ENCODE data around the gene MSI1.

Gene MSI1

DNA sequence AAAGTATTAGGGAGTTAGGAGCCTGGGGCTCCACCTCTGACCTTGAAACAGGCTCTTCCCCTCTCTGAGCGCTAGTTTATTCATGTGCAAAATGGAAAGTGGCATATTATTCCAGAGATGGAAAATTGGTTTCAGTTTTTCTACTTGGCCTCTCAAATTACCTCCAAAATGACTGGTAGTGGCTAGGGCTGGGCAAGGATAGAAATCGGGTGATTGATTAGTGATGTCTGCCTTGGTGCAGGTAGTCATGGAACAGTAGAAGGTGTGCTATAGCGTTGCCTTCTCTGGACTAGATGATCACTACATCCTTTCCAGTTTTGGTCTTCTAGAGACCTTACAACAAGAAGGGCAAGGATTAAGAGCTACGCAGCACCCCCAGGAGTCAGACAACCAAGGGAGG, 8.6 kb upstream of the MSI1 start:
- H3K4me1 ChIP-seq (ENCODE audit: control insufficient read depth, insufficient read depth, low read length) = peaks cover 15% of the 10 kb centered on the region
- H3K36me3 ChIP-seq (ENCODE audit: control insufficient read depth, insufficient read depth, low read length) = no peaks in the 10 kb centered on the region
- no peaks in the 10 kb centered on the region for H3K27me3 ChIP-seq (ENCODE audit: control insufficient read depth, insufficient read depth, low read length, poor library complexity, severe bottlenecking)
- no peaks in the 10 kb centered on the region for H3K9me3 ChIP-seq (ENCODE audit: control insufficient read depth, low read length)
- 85 to 91% methylated on average over 3 to 4 of the region's 4 CpGs for WGBS, 2 experiments
- no peak overlapping the region for H3K4me3 ChIP-seq (ENCODE audit: insufficient read depth, low read depth, low read length)
- no peak overlapping the region for H3K27ac ChIP-seq (ENCODE audit: insufficient read depth, low read depth, low read length, poor library complexity, severe bottlenecking)

DNA sequence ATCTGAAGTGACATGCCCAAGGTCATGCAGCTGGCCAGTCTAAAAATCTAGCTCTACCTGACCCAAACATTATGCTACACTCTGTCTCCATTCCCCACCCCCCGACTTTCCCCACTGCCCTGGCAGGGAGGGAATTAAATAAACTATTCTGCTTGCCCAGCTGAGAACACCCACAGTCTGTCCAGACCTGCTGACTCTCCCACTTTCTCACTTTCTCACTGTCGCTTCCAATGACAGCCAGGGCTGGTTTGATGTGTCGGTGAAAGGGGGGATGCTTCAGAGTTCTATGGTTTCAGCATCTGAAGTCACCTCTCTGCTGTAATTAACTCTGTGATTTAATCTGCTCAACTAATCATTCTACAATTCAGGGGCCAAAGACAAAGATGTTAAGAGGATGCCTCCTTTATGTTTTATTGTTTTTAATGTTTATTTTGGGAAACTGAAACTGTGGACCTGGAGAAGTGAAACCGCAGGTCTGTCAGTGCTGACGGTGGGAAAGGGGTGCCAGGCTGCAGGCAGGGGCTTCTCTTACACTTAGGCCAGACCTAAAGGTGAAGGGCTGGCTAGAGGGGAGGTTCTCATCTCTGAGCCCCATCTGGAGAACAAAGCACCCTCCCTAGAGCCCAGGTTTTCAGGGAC, 8.1 kb upstream of the MSI1 start:
- H3K4me3 ChIP-seq (ENCODE audit: insufficient read depth, low read depth, low read length) = no peak overlapping the region
- WGBS, 2 experiments = 67 to 79% methylated on average over 4 to 5 of the region's 5 CpGs
- no peaks in the 10 kb centered on the region for H3K9me3 ChIP-seq (ENCODE audit: control insufficient read depth, low read length)
- H3K4me1 ChIP-seq (ENCODE audit: control insufficient read depth, insufficient read depth, low read length) = peaks cover 15% of the 10 kb centered on the region
- no peak overlapping the region for H3K27ac ChIP-seq (ENCODE audit: insufficient read depth, low read depth, low read length, poor library complexity, severe bottlenecking)
- no peaks in the 10 kb centered on the region for H3K36me3 ChIP-seq (ENCODE audit: control insufficient read depth, insufficient read depth, low read length)
- H3K27me3 ChIP-seq (ENCODE audit: control insufficient read depth, insufficient read depth, low read length, poor library complexity, severe bottlenecking) = no peaks in the 10 kb centered on the region

DNA sequence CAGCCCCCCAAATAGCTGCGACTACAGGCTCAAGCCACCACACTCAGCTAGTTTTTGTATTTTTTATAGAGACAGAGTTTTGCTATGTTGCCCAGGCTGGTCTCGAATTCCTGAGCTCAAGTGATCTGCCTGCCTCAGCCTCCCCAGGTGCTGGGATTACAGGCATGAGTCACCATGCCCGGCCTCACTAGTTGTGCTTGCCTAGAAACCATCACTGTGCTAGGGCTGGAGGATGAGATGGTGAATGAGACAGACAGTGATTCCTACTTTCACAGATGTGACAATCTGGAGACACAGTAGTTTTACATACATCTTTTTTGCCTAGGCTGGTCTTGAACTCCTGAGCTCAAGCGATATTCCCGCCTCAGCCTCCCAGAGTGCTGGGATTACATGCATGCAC, 7.5 kb upstream of the MSI1 start:
- Histone ChIP-seq H3K4me3 (ENCODE audit: insufficient read depth, low read depth, low read length) (no peak overlapping the region), H3K9me3 (ENCODE audit: control insufficient read depth, low read length) (no peaks in the 10 kb centered on the region), H3K4me1 (ENCODE audit: control insufficient read depth, insufficient read depth, low read length) (peaks cover 15% of the 10 kb centered on the region), H3K27me3 (ENCODE audit: control insufficient read depth, insufficient read depth, low read length, poor library complexity, severe bottlenecking) (no peaks in the 10 kb centered on the region), H3K27ac (ENCODE audit: insufficient read depth, low read depth, low read length, poor library complexity, severe bottlenecking) (no peak overlapping the region), H3K36me3 (ENCODE audit: control insufficient read depth, insufficient read depth, low read length) (no peaks in the 10 kb centered on the region)
- WGBS, 2 experiments = 79 to 88% methylated on average over 5 of the region's 5 CpGs

DNA sequence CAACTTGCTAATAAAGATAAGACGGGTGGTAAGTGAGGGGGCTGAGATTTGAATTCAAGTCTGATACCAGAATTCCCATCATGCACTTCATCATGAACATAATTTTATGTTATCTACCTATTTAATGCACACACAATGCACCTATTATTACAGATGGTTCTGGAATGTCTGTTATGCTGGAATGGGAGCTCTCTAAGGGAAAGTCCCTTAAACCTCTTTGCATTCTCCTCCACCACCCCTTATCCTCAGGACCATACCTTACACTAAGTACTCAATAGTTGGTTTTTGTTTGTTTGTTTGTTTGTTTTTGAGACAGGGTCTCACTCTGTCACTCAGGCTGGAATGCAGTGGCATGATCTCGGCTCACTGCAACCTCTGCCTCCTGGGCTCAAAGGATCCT, 7.0 kb upstream of the MSI1 start:
- WGBS, 2 experiments = 74 to 77% methylated on average over 2 of the region's 2 CpGs
- H3K36me3 ChIP-seq (ENCODE audit: control insufficient read depth, insufficient read depth, low read length) = no peaks in the 10 kb centered on the region
- H3K27ac ChIP-seq (ENCODE audit: insufficient read depth, low read depth, low read length, poor library complexity, severe bottlenecking) = no peak overlapping the region
- no peaks in the 10 kb centered on the region for H3K9me3 ChIP-seq (ENCODE audit: control insufficient read depth, low read length)
- H3K4me3 ChIP-seq (ENCODE audit: insufficient read depth, low read depth, low read length) = no peak overlapping the region
- no peaks in the 10 kb centered on the region for H3K27me3 ChIP-seq (ENCODE audit: control insufficient read depth, insufficient read depth, low read length, poor library complexity, severe bottlenecking)
- peaks cover 16% of the 10 kb centered on the region for H3K4me1 ChIP-seq (ENCODE audit: control insufficient read depth, insufficient read depth, low read length)

DNA sequence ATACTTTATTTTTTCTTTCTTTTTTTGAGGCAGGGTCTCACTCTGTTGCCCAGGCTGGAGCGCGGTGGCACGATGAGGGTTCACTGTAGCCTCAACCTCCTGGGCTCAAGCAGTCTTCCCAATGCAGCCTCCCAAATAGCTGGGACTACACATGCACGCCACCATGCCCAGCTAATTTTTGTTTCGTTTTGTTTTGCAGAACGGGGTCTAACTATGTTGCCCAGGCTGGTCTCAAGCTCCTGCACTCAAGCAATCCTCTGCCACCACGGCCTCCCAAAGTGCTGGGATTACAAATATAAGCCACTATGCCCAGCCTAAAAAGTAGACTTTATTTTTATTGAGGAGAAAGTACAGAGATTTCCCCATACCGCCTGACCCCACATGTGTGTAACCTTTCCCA, 4.7 kb upstream of the MSI1 start:
- H3K27me3 ChIP-seq (ENCODE audit: control insufficient read depth, insufficient read depth, low read length, poor library complexity, severe bottlenecking) = no peaks in the 10 kb centered on the region
- H3K9me3 ChIP-seq (ENCODE audit: control insufficient read depth, low read length) = no peaks in the 10 kb centered on the region
- WGBS, 2 experiments = 92 to 94% methylated on average over 8 of the region's 8 CpGs
- H3K4me1 ChIP-seq (ENCODE audit: control insufficient read depth, insufficient read depth, low read length) = peaks cover 27% of the 10 kb centered on the region
- H3K27ac ChIP-seq (ENCODE audit: insufficient read depth, low read depth, low read length, poor library complexity, severe bottlenecking) = no peak overlapping the region
- no peak overlapping the region for H3K4me3 ChIP-seq (ENCODE audit: insufficient read depth, low read depth, low read length)
- H3K36me3 ChIP-seq (ENCODE audit: control insufficient read depth, insufficient read depth, low read length) = no peaks in the 10 kb centered on the region

DNA sequence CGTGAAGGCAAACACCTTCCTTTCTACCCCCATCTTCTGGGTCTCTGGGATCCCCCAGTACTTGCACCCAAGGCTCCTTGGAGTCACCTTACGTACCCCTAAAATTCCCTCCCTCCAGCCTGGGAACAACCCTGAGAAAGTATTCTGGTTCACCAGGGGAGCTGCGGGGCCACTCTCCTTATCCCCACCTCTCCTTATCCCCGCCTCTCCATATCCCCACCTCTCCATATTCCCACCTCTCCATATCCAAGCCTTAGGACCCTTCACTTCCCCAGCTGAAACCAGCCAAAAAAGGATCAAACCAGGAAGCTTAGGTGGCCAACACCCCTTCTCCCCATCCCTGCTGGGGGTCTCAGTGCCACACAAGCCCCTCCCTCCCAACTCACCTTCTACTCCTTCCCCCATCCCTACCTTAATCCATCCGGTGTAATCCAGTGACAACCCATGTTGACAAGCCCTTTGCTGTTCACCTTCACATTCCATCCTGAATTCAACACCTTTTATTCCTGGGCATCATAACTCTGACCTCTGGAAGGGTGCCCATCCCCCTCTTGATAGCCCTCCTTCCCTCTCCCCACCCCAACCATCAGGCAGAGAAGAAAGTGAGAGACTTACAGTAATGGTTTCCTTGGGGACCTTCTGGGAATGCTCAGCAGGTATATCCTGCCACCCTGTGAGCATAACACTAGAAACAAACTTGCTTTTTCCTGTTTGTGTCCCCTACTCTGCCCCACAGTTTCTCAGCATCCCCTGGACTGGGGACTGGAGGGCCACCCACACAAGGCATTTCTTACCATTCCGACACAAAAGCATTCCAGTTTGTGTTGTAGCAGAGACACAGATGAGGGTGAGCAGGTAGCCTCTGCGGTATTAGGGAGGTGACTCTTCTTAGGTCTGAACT, 1.6 kb upstream of the MSI1 start:
- Histone ChIP-seq H3K4me3 (ENCODE audit: insufficient read depth, low read depth, low read length) (peak overlapping the region; percentile 68), H3K27ac (ENCODE audit: insufficient read depth, low read depth, low read length, poor library complexity, severe bottlenecking) (no peak overlapping the region), H3K36me3 (ENCODE audit: control insufficient read depth, insufficient read depth, low read length) (no peaks in the 10 kb centered on the region), H3K4me1 (ENCODE audit: control insufficient read depth, insufficient read depth, low read length) (peaks cover 26% of the 10 kb centered on the region), H3K9me3 (ENCODE audit: control insufficient read depth, low read length) (no peaks in the 10 kb centered on the region), H3K27me3 (ENCODE audit: control insufficient read depth, insufficient read depth, low read length, poor library complexity, severe bottlenecking) (no peaks in the 10 kb centered on the region)
- WGBS, 2 experiments = 41 to 46% methylated on average over 7 of the region's 7 CpGs

DNA sequence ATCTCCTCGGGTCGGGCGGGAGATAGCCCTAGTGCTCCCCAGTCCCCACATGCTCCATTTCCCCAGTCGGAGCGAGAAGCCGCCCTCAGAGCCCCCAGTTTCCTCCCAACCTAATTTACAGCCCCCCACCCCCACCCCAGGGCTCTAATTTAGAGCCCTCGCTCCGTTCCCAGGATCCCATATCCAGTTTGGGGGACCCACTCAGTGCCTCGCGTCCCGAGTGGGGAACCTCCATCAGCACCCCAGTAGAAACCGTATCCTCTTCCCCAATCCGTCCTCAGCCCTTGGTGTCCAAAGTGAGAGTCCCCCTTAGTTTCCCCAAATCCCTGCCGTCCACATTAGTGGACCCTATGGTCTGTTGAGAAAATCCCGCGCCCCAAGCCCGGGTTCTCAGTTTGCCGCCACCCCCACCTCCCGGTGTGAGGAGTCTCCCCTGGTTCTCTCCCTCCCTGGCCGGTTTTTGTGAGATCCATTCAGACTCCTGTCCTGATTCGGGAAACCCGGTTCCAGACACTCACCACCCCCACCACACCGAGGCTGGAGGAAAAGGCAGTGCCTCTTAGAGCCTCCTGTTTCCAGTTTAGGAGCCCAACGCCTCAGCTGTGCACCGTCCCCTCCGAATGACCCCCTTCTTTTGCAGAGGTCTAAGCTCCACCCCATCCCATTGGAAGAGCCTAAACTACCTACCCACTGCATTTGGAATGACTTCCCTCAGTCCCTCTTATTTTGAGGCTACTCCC, 809 bp upstream of the MSI1 start:
- Histone ChIP-seq H3K4me1 (ENCODE audit: control insufficient read depth, insufficient read depth, low read length) (peaks cover 26% of the 10 kb centered on the region), H3K27me3 (ENCODE audit: control insufficient read depth, insufficient read depth, low read length, poor library complexity, severe bottlenecking) (no peaks in the 10 kb centered on the region), H3K9me3 (ENCODE audit: control insufficient read depth, low read length) (no peaks in the 10 kb centered on the region), H3K36me3 (ENCODE audit: control insufficient read depth, insufficient read depth, low read length) (no peaks in the 10 kb centered on the region), H3K4me3 (ENCODE audit: insufficient read depth, low read depth, low read length) (peak overlapping the region; percentile 68), H3K27ac (ENCODE audit: insufficient read depth, low read depth, low read length, poor library complexity, severe bottlenecking) (no peak overlapping the region)
- 1% methylated on average over 26 of the region's 26 CpGs for WGBS, 2 experiments

DNA sequence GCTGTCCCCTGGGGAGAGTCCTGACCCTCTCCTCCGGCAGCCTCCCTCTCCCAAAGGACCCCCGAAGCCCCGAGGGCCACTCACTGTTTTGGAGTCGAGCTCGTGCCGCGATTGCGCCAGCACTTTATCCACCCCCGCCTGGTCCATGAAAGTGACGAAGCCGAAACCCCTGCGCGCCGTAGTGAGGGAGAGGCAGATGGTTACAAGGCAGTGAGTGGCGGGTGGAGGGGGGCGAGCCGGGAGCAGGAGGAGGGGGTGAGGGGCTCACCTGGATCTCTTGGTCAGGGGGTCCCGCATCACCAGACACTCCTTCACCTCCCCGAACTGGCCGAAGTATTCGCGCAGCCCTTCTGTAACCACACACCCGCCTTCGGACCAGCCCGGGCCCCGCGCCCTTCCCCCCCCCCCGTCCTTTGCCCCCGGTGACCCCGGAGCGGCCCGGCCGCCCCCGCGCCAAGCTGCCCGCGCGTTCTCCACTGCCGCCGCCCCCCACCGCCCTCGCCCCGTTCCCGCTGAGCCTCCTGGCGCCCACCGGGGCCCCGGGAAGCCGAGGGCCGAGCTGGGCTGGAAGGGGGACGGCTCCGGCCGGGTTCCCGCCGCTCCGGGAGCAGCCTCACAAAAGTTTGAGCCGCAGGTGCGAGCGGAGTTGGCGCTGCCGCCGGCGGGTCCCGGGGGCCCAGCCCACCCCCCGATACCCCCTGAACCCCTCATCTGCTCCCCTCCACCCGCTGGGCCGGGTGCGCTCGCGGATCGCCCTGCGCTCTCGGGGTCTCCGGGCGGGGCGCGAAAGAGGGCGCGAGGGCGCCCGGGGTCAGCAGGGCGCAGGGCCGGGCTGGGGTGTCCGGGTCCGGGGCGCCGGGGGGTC, 808 bp downstream of the MSI1 start:
- Histone ChIP-seq H3K27me3 (ENCODE audit: control insufficient read depth, insufficient read depth, low read length, poor library complexity, severe bottlenecking) (no peaks in the 10 kb centered on the region), H3K27ac (ENCODE audit: insufficient read depth, low read depth, low read length, poor library complexity, severe bottlenecking) (peak overlapping the region; percentile 56), H3K36me3 (ENCODE audit: control insufficient read depth, insufficient read depth, low read length) (no peaks in the 10 kb centered on the region), H3K4me1 (ENCODE audit: control insufficient read depth, insufficient read depth, low read length) (peaks cover 36% of the 10 kb centered on the region), H3K9me3 (ENCODE audit: control insufficient read depth, low read length) (no peaks in the 10 kb centered on the region), H3K4me3 (ENCODE audit: insufficient read depth, low read depth, low read length) (peak overlapping the region; percentile 84)
- 0% methylated on average over 85 to 86 of the region's 86 CpGs for WGBS, 2 experiments

DNA sequence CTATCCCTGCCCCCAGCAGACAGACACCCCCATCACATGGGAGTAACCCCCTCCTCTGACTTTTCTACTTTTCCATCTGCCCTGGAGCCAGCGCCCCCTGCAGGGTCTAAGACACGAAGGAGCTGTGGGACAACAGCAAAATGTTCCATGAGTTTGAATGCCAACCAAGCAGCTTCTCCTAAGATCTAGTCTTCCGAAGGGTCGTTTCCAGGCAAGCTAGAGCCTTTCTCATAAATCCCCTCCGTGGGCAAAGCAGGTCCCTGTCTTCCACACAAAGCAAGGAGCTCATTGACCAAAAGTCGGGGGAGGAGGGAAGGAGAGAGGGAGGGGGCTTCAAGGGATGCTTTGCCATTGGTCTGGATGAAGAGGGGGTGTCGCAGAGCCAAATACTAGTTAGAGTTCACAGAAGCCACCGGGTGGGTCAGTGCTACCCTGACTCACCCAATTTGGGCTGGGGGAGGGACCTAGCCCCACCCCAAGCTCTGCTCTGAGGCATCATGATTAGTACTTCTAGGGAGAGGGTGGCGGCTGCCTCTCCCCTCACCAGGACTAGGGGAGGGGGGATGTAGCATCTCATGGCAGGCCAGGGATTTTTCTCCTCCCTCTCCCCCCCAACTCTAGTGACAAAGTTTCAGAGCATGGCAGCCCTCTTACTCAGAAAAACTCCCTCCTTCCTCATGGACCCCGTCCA, 1.6 kb downstream of the MSI1 start:
- Histone ChIP-seq H3K27me3 (ENCODE audit: control insufficient read depth, insufficient read depth, low read length, poor library complexity, severe bottlenecking) (no peaks in the 10 kb centered on the region), H3K36me3 (ENCODE audit: control insufficient read depth, insufficient read depth, low read length) (no peaks in the 10 kb centered on the region), H3K9me3 (ENCODE audit: control insufficient read depth, low read length) (no peaks in the 10 kb centered on the region), H3K4me3 (ENCODE audit: insufficient read depth, low read depth, low read length) (peak overlapping the region; percentile 84), H3K4me1 (ENCODE audit: control insufficient read depth, insufficient read depth, low read length) (peaks cover 44% of the 10 kb centered on the region), H3K27ac (ENCODE audit: insufficient read depth, low read depth, low read length, poor library complexity, severe bottlenecking) (peak overlapping the region; percentile 6)
- 6 to 7% methylated on average over 10 of the region's 10 CpGs for WGBS, 2 experiments

All from ectodermal cell (in vitro differentiated cells).